Stimulated activated naive CD8-positive, alpha-beta T cell treated with anti-CD3 and anti-CD28 coated beads, Interleukin-15, Interleukin-2, amounts not matched to agents 100 U/mL and 50 U/mL, for 24 hours (primary cell): Measurements from ENCODE around the gene ADGRB3.
"Not testable (repeated sequence)": the region's sequence is repeated elsewhere in the genome, so short reads cannot be mapped to it uniquely, and the experiment has no call there.

Source experiments
- ATAC-seq: fragments of 150-1000 bp; cut with Tn5 transposase; one replicate; pipeline ENCODE4 v1.10.0; 2021
- DNase-seq: peaks from one replicate; pipeline ENCODE4 v3.0.0; 2021

ADGRB3 gene

GRCh38 chr6:69038841-69039240 lies 403.8 kb downstream of the ADGRB3 start:
- no peak for DNase-seq
- no peak for ATAC-seq

- DNase-seq, result no peak
- ATAC-seq, result no peak
These were observed 407.2 kb downstream of the ADGRB3 start for GRCh38 chr6:69042297-69042696.

GRCh38 chr6:69044534-69044933 lies 409.5 kb downstream of the ADGRB3 start:
- ATAC-seq, result no peak

GRCh38 chr6:69059413-69059812 lies 424.3 kb downstream of the ADGRB3 start:
- DNase-seq, result no peak
- no peak for ATAC-seq

More at GRCh38 chr6:69044534-69044933, 409.5 kb downstream of the ADGRB3 start:
- DNase-seq, result no peak

- ATAC-seq (no peak), DNase-seq (no peak)
These were observed 426.0 kb downstream of the ADGRB3 start for GRCh38 chr6:69061066-69061465.

- DNase-seq (no peak), ATAC-seq (no peak)
These were observed 428.3 kb downstream of the ADGRB3 start for GRCh38 chr6:69063401-69063800.

GRCh38 chr6:69064226-69064625 lies 429.1 kb downstream of the ADGRB3 start:
- ATAC-seq, result no peak
- DNase-seq, result no peak

GRCh38 chr6:69069881-69070280 lies 434.8 kb downstream of the ADGRB3 start:
- ATAC-seq (no peak), DNase-seq (no peak)

GRCh38 chr6:69072796-69073195 lies 437.7 kb downstream of the ADGRB3 start:
- ATAC-seq (no peak), DNase-seq (no peak)

GRCh38 chr6:69084746-69085335 lies 449.8 kb downstream of the ADGRB3 start:
- DNase-seq (no peak), ATAC-seq (no peak)

GRCh38 chr6:69086689-69087088 lies 451.6 kb downstream of the ADGRB3 start:
- no peak for DNase-seq
- no peak for ATAC-seq

- no peak for ATAC-seq
- DNase-seq, result no peak
These were observed 454.5 kb downstream of the ADGRB3 start for GRCh38 chr6:69089539-69089938.

- ATAC-seq, result no peak
- DNase-seq, result no peak
These were observed 455.1 kb downstream of the ADGRB3 start for GRCh38 chr6:69090132-69090531.

- ATAC-seq (no peak), DNase-seq (no peak)
These were observed 461.6 kb downstream of the ADGRB3 start for GRCh38 chr6:69096681-69097080.

- ATAC-seq (no peak), DNase-seq (no peak)
These were observed 462.9 kb downstream of the ADGRB3 start for GRCh38 chr6:69097948-69098347.

- ATAC-seq, result no peak
- DNase-seq, result no peak
These were observed 463.8 kb downstream of the ADGRB3 start for GRCh38 chr6:69098910-69099309.

- ATAC-seq (no peak), DNase-seq (no peak)
These were observed 465.7 kb downstream of the ADGRB3 start for GRCh38 chr6:69100772-69101171.

- DNase-seq, result no peak
- ATAC-seq, result no peak
These were observed 467.3 kb downstream of the ADGRB3 start for GRCh38 chr6:69102416-69102815.

GRCh38 chr6:69105288-69105687 lies 470.2 kb downstream of the ADGRB3 start:
- no peak for DNase-seq
- no peak for ATAC-seq

- DNase-seq (no peak), ATAC-seq (no peak)
These were observed 471.4 kb downstream of the ADGRB3 start for GRCh38 chr6:69106511-69106910.

GRCh38 chr6:69111301-69111700 lies 476.2 kb downstream of the ADGRB3 start:
- ATAC-seq (no peak), DNase-seq (no peak)

GRCh38 chr6:69116658-69117057 lies 481.6 kb downstream of the ADGRB3 start:
- ATAC-seq (no peak), DNase-seq (no peak)

GRCh38 chr6:69121461-69122406 lies 486.7 kb downstream of the ADGRB3 start:
- not testable (repeated sequence) for ATAC-seq, DNase-seq

GRCh38 chr6:69122407-69122773 lies 487.3 kb downstream of the ADGRB3 start:
- DNase-seq (no peak), ATAC-seq (no peak)
